ENCODE data around the gene MAP4K5.

Gene MAP4K5

DNA sequence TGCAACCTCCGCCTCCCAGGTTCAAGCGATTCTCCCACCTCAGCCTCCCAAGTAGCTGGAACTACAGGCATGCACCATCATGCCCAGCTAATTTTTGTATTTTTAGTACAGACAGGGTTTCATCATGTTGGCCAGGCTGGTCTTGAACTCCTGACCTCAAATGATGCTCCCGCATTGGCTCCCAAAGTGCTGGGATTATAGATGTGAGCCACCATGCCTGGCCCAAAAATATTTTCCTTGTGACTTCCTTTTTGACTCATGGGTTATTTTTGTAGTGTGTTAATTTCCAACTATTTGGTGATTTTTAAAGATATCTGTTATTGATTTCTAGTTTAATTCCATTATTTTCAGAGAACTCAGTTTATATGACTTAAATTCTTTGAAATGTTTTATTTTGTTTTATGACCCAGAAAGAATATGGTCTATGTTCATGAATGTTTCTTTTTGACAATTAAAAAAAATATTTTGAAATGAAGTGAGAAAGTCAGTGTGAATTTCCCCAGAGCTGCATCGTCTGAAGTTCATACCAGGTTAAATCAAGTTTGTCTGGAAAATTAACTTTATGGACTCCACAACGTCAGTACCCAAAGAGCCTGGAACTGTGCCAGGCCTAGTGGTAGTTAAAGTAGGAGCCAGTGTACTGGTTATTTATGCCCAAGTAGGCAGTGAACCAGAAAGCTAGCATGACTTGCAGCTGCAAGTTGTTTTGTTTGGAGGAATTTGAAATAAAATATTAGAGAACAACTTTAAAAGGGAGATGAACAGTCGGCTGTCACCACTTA is 132.9 kb downstream of the MAP4K5 start:
- DNase-seq (ENCODE audit: low read depth in 2 of 2) = no peak

DNA sequence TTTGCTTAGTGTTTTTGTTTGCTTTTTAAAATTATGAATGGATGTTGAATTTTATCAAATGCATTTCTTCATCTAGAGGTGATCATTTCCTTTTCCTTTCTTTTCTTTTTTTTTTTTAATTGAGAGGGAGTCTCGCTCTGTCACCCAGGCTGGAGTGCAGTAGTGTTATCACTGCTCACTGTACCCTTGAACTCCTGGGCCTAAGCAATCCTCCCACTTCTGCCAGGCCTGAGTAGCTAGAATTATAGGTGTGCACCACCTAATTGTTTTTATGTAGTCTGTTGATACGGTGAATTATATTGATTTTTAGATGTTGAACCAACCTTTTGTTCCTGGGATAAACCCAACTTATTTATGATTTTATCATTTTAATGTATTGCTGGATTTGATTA is 134.2 kb downstream of the MAP4K5 start:
- no peak for DNase-seq (ENCODE audit: low read depth in 2 of 2)

- DNase-seq (ENCODE audit: low read depth in 2 of 2) = no peak
Observed at GRCh38 chr14:50397390-50398188, 134.8 kb downstream of the MAP4K5 start.

GRCh38 chr14:50396631-50397389 is 135.6 kb downstream of the MAP4K5 start, which contains the start of gene CDKL1:
TSS of gene CDKL1 (minus strand) at chr14:50396881. CDS start at chr14:50395868, 1,013 bp downstream.
- peak; percentile 12 to 30 for DNase-seq (ENCODE audit: low read depth in 2 of 2)

GRCh38 chr14:50395448-50395847 is 136.9 kb downstream of the MAP4K5 start:
- DNase-seq (ENCODE audit: low read depth in 2 of 2) = no peak

DNA sequence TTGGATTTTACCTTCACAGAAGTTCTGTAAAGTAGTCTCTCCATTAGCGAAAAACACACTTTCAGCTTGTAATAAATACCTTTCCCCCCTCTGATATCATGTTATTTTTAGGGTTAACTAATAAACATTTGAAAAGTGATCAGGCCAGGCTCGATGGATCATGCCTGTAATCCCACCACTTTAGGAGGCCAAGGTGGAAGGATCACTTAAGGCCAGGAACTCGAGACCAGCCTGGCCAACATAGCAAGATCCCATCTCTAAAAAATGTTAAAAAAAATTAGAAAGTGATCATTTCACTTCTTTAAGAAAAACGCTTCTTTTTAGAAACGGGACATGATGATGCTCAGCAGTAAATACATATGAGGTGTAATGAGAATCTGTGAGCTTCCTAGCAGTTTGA is 137.7 kb downstream of the MAP4K5 start:
- no peak for DNase-seq (ENCODE audit: low read depth in 2 of 2)

DNA sequence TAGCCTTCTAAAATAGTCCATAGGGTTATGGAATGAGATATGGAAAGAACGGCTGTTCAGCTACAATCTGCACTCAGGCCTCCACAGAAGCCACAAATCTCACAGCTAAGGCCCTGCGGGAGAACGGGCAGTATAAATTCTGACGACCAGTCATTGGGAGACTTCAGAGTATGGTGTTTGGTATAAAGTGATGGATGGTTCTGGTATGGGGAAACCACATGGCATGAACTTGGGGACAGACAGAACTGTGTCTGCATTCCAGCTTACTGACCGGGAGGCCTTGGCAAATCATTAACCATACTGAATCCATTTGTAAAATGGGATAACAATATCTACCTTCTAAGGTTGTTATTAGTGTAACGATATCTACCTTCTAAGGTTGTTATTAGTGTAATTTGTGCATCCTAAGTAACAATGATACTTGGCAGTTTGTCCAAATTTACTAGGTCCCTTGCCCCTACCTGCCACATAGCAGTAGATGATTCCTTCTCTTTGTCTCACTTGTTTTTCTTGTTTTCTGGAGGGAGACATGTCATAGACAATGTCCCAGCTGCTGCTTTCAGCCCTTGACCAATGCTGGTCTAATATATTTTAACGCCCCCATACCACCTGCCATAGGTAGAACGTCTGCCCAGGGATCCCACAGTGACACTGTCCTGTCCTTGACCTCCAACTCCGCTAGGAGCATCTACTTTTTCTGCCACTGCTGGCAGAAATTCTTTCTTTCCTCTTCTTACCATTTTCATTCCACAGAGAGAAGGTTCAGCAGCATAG is 142.5 kb downstream of the MAP4K5 start:
- DNase-seq (ENCODE audit: low read depth in 2 of 2) = no peak

DNA sequence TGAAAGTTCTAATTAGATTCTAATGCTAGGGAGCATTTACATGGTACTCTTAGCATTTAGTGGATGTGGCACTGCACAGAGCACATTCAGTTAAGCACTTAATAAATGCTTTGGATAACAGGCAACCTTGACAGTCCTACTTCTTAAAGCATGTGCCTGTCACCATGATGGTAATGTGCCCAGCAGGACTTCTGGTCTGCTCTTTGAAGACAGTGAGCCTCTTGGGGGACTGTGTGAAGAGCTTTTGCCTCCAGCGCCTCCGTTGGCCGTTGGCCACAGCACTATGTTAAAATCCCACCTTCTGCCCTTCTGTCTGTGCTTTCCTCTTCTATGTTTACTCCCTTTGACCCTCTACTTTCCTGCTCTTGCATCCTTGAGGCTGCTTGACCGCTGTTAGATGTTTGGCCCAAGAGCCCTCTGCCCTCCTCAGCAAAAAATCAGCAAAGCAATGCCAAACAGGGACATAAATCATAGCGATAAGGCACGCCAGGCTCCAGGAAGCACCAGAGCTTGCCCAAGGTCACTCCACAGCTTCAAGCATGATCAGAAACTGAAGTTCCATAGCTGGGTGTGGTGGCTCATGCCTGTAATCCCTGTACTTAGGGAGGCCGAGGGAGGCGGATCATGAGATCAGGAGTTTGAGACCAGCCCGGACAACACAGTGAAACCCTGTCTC is 144.0 kb downstream of the MAP4K5 start:
- DNase-seq (ENCODE audit: low read depth in 2 of 2) = no peak

DNA sequence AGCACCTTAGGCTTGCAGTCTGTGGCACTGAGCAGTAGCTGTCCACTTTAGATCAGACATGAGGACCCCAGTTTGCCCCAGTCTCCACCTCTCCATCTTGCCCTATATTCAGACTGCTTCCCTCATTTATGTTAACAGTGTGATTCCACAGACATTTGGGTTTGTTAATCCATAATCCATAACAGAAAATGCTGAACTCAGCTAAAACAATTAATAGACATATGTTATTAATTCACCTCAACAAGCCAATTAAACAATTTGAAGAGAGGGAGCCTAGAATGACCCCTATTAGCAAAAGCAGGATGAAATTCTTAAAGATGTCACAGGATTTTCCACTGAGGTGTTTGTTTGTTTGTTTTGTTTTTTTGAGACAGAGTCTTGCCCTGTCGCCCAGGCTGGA is 144.8 kb downstream of the MAP4K5 start:
- DNase-seq (ENCODE audit: low read depth in 2 of 2) = no peak

DNA sequence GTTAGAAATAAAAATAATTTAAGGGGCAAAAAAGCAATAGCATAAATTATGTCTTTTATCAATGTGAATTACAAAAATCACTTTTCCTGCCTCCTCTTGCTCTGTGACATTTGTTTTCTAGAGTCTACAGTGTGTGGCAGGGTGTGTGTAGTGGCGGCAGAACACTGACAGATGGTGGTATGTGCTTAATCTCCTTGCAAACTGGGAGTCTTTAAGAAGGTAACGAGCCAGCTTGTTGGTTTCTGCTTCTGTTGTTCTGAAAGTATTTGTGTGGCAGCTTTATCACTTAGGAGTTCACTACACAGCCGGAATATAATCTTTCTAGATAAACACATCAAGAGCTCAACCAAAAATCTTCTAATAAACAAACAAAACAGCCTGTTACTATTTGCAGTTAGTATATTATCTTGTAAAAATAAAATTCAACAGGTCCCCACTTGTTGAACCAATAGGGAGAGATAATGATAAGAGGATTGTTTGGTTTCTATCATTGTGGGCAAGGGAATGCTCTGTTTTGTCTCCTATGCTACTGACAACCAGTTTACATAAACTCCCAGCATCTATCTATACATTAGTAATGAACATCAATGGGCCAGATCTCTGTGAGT is 148.6 kb downstream of the MAP4K5 start:
- DNase-seq (ENCODE audit: low read depth in 2 of 2) = no peak

DNA sequence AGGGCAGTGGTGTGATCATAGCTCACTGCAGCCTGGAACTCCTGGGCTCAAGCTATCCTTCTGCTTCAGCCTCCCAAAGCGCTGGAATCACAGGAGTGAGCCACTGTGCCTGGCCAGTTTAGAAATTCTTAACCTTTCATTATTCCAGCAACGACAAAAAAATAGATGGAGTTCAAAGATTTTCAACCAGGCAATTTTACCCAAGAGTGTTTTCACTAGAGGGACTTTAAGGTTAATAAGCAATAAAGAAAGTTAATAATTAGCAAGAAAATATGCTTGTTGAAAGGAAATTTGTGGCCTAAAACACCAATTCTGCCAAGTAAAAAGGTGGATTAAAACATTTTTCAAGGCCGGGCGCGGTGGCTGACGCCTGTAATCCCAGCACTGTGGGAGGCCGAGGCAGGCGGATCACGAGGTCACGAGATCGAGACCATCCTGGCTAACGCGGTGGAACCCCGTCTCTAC is 150.5 kb downstream of the MAP4K5 start:
- no peak for DNase-seq (ENCODE audit: low read depth in 2 of 2)

- DNase-seq (ENCODE audit: low read depth in 2 of 2) = no peak
Observed at GRCh38 chr14:50381008-50381407, 151.4 kb downstream of the MAP4K5 start.

DNA sequence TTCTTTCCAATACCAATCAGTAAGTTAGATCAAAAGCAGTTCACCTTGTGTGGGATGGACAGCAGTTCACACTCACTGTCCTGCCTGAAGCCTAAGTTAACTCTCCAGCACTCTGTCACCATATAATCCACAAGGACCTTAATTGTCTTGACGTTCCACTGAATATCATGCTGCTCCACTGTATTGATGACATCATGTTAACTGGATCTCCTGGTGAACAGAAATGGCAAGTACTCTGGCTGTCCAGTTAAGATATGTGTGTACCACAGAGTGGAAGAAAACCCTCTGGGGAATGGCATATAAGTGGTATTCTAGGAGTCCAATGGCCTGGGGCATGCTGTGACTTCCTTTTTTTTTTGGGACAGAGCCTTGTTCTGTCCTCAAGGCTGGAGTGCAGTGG is 151.9 kb downstream of the MAP4K5 start:
- no peak for DNase-seq (ENCODE audit: low read depth in 2 of 2)

GRCh38 chr14:50379563-50379962 is 152.8 kb downstream of the MAP4K5 start:
- no peak for DNase-seq (ENCODE audit: low read depth in 2 of 2)

DNA sequence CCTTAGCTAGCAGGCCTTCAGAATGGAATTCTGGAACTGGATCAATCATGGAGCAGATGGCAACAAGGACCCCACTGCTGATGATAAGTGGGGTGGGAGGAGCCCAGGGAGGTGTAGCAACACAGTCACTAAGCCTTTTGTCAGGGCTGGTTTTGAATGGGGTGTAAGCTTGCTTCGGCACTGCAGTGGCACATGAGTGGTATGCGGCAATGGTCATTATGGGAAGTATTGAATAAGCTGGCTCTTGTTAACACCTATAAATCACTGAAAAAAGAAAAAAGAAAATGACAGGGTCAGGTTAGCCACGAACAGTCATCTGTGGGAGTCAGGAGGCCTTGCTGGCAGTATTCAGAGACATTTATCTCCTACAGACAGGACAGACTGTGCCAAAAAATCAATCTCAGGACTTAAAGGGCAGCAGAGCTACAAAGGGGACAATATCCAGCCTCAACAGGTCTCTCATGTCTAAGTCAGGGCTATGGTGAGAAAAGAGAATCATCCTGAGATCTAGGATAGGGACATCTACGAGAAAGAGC is 154.8 kb downstream of the MAP4K5 start:
- DNase-seq (ENCODE audit: low read depth in 2 of 2) = no peak

- DNase-seq (ENCODE audit: low read depth in 2 of 2) = no peak
Observed at GRCh38 chr14:50375760-50376159, 156.6 kb downstream of the MAP4K5 start.

- no peak for DNase-seq (ENCODE audit: low read depth in 2 of 2)
Observed at GRCh38 chr14:50373959-50374358, 158.4 kb downstream of the MAP4K5 start.

DNA sequence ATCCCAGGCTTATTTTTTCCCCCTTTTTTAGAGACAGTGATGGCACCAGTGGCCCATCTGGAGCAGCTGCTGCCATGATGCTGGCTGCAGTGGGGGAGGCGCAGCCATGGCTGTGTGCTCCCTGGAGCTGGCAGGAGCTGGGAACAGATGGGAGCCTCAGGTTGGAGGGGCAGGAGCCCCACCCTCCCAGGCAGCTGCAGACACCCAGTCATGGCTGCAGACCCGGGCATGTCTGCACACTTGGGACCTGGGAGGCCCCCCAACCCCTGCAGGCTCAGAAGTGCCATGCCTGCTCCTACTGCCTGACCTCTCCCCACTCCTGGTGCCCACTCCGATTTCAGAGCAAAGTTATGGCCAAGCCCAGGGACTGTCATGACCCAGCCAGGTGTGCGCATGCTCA is 160.8 kb downstream of the MAP4K5 start:
- DNase-seq (ENCODE audit: low read depth in 2 of 2) = no peak
